Measurements from ENCODE around the gene IFT88.
"Not testable (repeated sequence)": the region's sequence is repeated elsewhere in the genome, so short reads cannot be mapped to it uniquely, and the experiment has no call there.

Gene IFT88

GRCh38 chr13:20647758-20648157 lies 80.8 kb downstream of the IFT88 start:
- no peak for DNase-seq

GRCh38 chr13:20652946-20653345 lies 86.0 kb downstream of the IFT88 start:
- no peak for DNase-seq

GRCh38 chr13:20654156-20654555 lies 87.2 kb downstream of the IFT88 start:
- no peak for DNase-seq

GRCh38 chr13:20658451-20659040 lies 91.6 kb downstream of the IFT88 start:
- no peak for DNase-seq

GRCh38 chr13:20664351-20664750 lies 97.4 kb downstream of the IFT88 start:
- no peak for DNase-seq

GRCh38 chr13:20666948-20667347 lies 100.0 kb downstream of the IFT88 start:
- no peak for DNase-seq

- no peak for DNase-seq
Observed at GRCh38 chr13:20667857-20668437, 101.0 kb downstream of the IFT88 start.

- DNase-seq = no peak
Observed at GRCh38 chr13:20669162-20669561, 102.2 kb downstream of the IFT88 start.

GRCh38 chr13:20671789-20672188 lies 104.8 kb downstream of the IFT88 start:
- DNase-seq = no peak

- DNase-seq = no peak
Observed at GRCh38 chr13:20672772-20673171, 105.8 kb downstream of the IFT88 start.

- no peak for DNase-seq
Observed at GRCh38 chr13:20673715-20674114, 106.8 kb downstream of the IFT88 start.

- no peak for DNase-seq
Observed at GRCh38 chr13:20676213-20676612, 109.3 kb downstream of the IFT88 start.

GRCh38 chr13:20678606-20679005 lies 111.6 kb downstream of the IFT88 start:
- not testable (repeated sequence) for DNase-seq

GRCh38 chr13:20679879-20680278 lies 112.9 kb downstream of the IFT88 start:
- DNase-seq = no peak

GRCh38 chr13:20680416-20681080 lies 113.6 kb downstream of the IFT88 start:
- no peak for DNase-seq

GRCh38 chr13:20681481-20681880 lies 114.5 kb downstream of the IFT88 start:
- DNase-seq = not testable (repeated sequence)

GRCh38 chr13:20682061-20682460 lies 115.1 kb downstream of the IFT88 start:
- DNase-seq = no peak

GRCh38 chr13:20684041-20684440 lies 117.1 kb downstream of the IFT88 start:
- DNase-seq = no peak

- DNase-seq = no peak
Observed at GRCh38 chr13:20684546-20684945, 117.6 kb downstream of the IFT88 start.

GRCh38 chr13:20685092-20685491 lies 118.1 kb downstream of the IFT88 start:
- DNase-seq = no peak

GRCh38 chr13:20686167-20686566 lies 119.2 kb downstream of the IFT88 start:
- no peak for DNase-seq

GRCh38 chr13:20686863-20687579 lies 120.1 kb downstream of the IFT88 start:
- no peak for DNase-seq

GRCh38 chr13:20689291-20689690 lies 122.3 kb downstream of the IFT88 start:
- no peak for DNase-seq

- DNase-seq = no peak
Observed at GRCh38 chr13:20691616-20692015, 124.7 kb downstream of the IFT88 start.

Data from NCI-H1105 treated with DMSO at 0.1 percent for 48 hours (cell line).